ENCODE data around the gene MYO18B.

GRCh38 chr22:25704701-25705100 lies 37.3 kb upstream of the MYO18B start:
- TF ChIP-seq POLR2A (IDR thresholded peaks at IDR 0.05; ENCODE audit: low read depth, low read length), result no peak
- TF ChIP-seq, protein P1, sequence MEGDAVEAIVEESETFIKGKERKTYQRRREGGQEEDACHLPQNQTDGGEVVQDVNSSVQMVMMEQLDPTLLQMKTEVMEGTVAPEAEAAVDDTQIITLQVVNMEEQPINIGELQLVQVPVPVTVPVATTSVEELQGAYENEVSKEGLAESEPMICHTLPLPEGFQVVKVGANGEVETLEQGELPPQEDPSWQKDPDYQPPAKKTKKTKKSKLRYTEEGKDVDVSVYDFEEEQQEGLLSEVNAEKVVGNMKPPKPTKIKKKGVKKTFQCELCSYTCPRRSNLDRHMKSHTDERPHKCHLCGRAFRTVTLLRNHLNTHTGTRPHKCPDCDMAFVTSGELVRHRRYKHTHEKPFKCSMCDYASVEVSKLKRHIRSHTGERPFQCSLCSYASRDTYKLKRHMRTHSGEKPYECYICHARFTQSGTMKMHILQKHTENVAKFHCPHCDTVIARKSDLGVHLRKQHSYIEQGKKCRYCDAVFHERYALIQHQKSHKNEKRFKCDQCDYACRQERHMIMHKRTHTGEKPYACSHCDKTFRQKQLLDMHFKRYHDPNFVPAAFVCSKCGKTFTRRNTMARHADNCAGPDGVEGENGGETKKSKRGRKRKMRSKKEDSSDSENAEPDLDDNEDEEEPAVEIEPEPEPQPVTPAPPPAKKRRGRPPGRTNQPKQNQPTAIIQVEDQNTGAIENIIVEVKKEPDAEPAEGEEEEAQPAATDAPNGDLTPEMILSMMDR (IDR thresholded peaks at IDR 0.05; ENCODE audit: extremely low read depth in 1 of 2, insufficient read depth in 1 of 2, low read depth in 1 of 2, low read length in 2 of 2), result no peak
- TF ChIP-seq, protein P2, sequence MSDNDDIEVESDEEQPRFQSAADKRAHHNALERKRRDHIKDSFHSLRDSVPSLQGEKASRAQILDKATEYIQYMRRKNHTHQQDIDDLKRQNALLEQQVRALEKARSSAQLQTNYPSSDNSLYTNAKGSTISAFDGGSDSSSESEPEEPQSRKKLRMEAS (IDR thresholded peaks at IDR 0.05; ENCODE audit: insufficient read depth, insufficient read length), result no peak

All from endothelial cell of umbilical vein (primary cell).